Parathyroid adenoma (tissue), 2 donors: ENCODE results near the gene TTC21A.
"Not testable (repeated sequence)": the region's sequence is repeated elsewhere in the genome, so short reads cannot be mapped to it uniquely, and the experiment has no call there.

Source experiments
- H2AFZ ChIP-seq: fragments of 300-600 bp; sonication (generic); one replicate; pipeline ENCODE4 v1.7.0; 2017; ENCODE audit warnings: antibody characterized with exemption, mild to moderate bottlenecking
- H3K27ac ChIP-seq: fragments of 300-600 bp; sonication (generic); one replicate; pipeline ENCODE4 v1.7.0; 2017
- H3K27me3 ChIP-seq: fragments of 300-600 bp; sonication (generic); one replicate; pipeline ENCODE4 v1.7.0; 2017; ENCODE audit warnings: low read length; ENCODE audit not compliant: control insufficient read depth, insufficient read depth
- H3K36me3 ChIP-seq: fragments of 300-600 bp; sonication (generic); one replicate; pipeline ENCODE4 v1.7.0; 2017; ENCODE audit warnings: low read length; ENCODE audit not compliant: control insufficient read depth, insufficient read depth
- H3K4me1 ChIP-seq: fragments of 300-600 bp; sonication (generic); one replicate; pipeline ENCODE4 v1.7.0; 2017; ENCODE audit warnings: control low read depth
- H3K4me2 ChIP-seq: fragments of 300-600 bp; sonication (generic); one replicate; pipeline ENCODE4 v1.7.0; 2017; ENCODE audit warnings: low read length
- H3K4me3 ChIP-seq: fragments of 300-600 bp; sonication (generic); one replicate; pipeline ENCODE4 v1.7.0; 2017; ENCODE audit warnings: low read depth, low read length
- H3K79me2 ChIP-seq: fragments of 300-600 bp; sonication (generic); one replicate; pipeline ENCODE4 v1.7.0; 2017; ENCODE audit warnings: control low read depth
- H3K9ac ChIP-seq: fragments of 300-600 bp; sonication (generic); one replicate; pipeline ENCODE4 v1.7.0; 2017; ENCODE audit warnings: mild to moderate bottlenecking
- H3K9me3 ChIP-seq: fragments of 300-600 bp; sonication (generic); one replicate; pipeline ENCODE4 v1.7.0; 2017; ENCODE audit warnings: low read length; ENCODE audit not compliant: control insufficient read depth
- TF ChIP-seq, protein P1 (sequence below): fragments of 300-600 bp; sonication (generic); IDR thresholded peaks from one replicate; pipeline ENCODE4 v1.7.0; 2017; ENCODE audit warnings: antibody characterized with exemption, mild to moderate bottlenecking
- donor health status: primary hyperparathyroidism.

TTC21A gene, protein sequence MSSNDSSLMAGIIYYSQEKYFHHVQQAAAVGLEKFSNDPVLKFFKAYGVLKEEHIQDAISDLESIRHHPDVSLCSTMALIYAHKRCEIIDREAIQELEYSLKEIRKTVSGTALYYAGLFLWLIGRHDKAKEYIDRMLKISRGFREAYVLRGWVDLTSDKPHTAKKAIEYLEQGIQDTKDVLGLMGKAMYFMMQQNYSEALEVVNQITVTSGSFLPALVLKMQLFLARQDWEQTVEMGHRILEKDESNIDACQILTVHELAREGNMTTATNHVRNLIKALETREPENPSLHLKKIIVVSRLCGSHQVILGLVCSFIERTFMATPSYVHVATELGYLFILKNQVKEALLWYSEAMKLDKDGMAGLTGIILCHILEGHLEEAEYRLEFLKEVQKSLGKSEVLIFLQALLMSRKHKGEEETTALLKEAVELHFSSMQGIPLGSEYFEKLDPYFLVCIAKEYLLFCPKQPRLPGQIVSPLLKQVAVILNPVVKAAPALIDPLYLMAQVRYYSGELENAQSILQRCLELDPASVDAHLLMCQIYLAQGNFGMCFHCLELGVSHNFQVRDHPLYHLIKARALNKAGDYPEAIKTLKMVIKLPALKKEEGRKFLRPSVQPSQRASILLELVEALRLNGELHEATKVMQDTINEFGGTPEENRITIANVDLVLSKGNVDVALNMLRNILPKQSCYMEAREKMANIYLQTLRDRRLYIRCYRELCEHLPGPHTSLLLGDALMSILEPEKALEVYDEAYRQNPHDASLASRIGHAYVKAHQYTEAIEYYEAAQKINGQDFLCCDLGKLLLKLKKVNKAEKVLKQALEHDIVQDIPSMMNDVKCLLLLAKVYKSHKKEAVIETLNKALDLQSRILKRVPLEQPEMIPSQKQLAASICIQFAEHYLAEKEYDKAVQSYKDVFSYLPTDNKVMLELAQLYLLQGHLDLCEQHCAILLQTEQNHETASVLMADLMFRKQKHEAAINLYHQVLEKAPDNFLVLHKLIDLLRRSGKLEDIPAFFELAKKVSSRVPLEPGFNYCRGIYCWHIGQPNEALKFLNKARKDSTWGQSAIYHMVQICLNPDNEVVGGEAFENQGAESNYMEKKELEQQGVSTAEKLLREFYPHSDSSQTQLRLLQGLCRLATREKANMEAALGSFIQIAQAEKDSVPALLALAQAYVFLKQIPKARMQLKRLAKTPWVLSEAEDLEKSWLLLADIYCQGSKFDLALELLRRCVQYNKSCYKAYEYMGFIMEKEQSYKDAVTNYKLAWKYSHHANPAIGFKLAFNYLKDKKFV (N-terminal part only)

DNA sequence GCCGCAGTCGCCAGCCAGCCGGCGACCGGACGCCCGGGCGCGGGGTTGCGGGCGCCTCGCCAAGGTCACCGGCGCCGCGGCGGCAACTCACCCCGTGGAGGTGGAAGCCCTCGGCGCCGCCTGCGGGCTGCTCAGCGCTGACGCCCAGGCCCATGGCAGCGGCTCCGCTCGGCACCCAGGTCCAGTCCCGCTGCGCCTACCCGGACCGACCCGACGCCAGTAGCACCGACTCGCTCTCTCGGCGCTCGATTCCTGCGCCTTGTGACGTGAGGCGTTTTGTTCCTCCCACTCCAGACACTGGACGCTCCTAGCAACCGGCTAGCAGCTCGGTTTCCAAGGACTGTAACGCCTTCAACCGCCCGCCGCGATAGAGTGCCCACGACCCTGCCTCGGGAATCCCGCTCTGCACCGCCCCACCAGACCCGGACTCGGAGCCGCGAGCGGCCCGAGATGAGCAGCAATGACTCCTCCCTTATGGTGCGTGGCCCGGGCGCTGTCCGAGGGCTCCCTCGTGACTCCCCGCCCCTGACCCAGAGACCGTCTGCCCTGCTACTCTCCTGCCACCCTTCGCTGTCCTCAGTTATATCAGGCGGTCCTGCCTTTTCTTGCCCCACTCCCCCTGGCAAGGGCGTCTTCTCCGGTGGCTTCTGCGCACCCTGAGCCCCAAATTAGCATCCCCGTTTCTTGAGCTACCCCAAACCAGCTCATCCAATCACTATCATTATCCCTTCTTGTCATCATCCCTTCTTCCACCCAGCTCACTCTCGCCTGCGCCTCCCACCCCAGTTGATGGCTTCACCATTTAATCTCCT is at the start of gene TTC21A, which contains the start of gene GORASP1:
Gene TTC21A (plus strand): TSS at position 293 of the 812 bp plus-strand sequence. CDS start 158 bp downstream, at position 451.
Gene GORASP1 (minus strand): TSS at position 240 of the 812 bp plus-strand sequence. CDS start 86 bp downstream, at position 154.
- Histone ChIP-seq H2AFZ (peak within 1 kb of the TSS; percentile 79), H3K9me3 (no peaks in the 10 kb centered on the region), H3K9ac (peak within 1 kb of the TSS; percentile 72), H3K36me3 (no peaks in the 10 kb centered on the region), H3K4me3 (peak within 1 kb of the TSS; percentile 99), H3K4me1 (peaks cover 4% of the 10 kb centered on the region), H3K4me2 (peak within 1 kb of the TSS; percentile 98), H3K27me3 (no peaks in the 10 kb centered on the region), H3K27ac (peak within 1 kb of the TSS; percentile 34), H3K79me2 (peaks cover 19% of the 10 kb centered on the region)
- TF ChIP-seq, protein P1, sequence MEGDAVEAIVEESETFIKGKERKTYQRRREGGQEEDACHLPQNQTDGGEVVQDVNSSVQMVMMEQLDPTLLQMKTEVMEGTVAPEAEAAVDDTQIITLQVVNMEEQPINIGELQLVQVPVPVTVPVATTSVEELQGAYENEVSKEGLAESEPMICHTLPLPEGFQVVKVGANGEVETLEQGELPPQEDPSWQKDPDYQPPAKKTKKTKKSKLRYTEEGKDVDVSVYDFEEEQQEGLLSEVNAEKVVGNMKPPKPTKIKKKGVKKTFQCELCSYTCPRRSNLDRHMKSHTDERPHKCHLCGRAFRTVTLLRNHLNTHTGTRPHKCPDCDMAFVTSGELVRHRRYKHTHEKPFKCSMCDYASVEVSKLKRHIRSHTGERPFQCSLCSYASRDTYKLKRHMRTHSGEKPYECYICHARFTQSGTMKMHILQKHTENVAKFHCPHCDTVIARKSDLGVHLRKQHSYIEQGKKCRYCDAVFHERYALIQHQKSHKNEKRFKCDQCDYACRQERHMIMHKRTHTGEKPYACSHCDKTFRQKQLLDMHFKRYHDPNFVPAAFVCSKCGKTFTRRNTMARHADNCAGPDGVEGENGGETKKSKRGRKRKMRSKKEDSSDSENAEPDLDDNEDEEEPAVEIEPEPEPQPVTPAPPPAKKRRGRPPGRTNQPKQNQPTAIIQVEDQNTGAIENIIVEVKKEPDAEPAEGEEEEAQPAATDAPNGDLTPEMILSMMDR, result peak; percentile 1

DNA sequence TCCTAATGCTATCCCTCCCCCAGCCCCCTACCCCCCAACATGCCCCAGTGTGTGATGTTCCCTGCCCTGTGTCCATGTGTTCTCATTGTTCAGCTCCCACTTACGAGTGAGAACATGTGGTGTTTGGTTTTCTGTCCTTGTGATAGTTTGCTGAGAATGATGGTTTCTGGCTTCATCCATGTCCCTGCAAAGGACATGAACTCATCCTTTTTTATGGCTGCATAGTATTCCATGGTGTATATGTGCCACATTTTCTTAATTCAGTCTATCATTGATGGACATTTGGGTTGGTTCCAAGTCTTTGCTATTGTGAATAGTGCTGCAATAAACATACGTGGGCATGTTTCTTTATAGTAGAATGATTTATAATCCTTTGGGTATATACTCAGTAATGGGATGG is 46.3 kb upstream of the TTC21A start:
- not testable (repeated sequence) for H3K4me1 ChIP-seq, H2AFZ ChIP-seq, H3K79me2 ChIP-seq

DNA sequence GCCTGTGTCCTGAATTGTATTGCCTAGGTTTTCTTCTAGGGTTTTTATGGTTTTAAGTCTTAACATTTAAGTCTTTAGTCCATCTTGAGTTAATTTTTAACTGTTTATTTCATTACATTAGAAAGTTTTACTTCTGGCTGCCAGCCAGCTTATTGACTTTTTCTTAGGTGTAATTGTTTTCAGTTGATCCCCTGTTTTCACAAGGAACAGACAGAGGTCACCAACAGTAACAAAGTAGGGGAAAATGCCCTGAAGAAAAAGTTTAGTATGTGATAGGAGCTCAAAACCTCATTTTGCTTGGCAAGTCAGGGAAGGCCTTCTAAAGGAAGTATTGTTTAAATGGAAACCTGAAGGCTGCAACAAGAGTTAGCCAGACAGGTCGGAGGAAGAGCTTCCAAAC is 45.3 kb upstream of the TTC21A start:
- TF ChIP-seq, protein P1, result no peak
- Histone ChIP-seq H3K36me3 (no peaks in the 10 kb centered on the region), H3K27ac (no peak overlapping the region), H3K4me1 (peaks cover 3% of the 10 kb centered on the region), H3K27me3 (no peaks in the 10 kb centered on the region), H3K9ac (no peak overlapping the region), H2AFZ (no peak overlapping the region), H3K4me3 (no peak overlapping the region), H3K79me2 (peaks cover 6% of the 10 kb centered on the region), H3K9me3 (no peaks in the 10 kb centered on the region), H3K4me2 (no peak overlapping the region)

More for the DNA sequence above, 46.3 kb upstream of the TTC21A start:
- not testable (repeated sequence) for H3K4me2 ChIP-seq, H3K27ac ChIP-seq, H3K4me3 ChIP-seq, H3K9ac ChIP-seq, H3K9me3 ChIP-seq, H3K27me3 ChIP-seq, H3K36me3 ChIP-seq

DNA sequence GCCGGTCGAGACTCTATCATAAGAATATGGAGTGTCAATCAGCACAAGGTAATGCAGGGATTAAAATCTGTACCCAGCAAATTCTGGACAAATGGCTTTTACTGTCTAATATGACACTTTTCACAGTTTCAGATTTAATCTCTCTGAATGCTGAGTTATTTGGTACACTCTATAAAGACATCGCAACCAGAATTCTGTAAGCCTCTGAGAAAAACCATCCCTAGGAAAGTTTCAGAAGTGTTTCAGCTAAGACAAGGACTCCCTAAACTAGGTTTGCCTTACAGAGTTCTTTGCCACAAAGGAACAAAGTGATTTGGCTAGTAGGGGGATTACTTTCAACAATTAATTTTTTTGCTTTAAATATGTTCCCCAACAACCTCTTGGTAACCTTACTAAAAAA is 44.3 kb upstream of the TTC21A start:
- TF ChIP-seq, protein P1, result no peak
- no peak overlapping the region for H3K27ac ChIP-seq
- no peaks in the 10 kb centered on the region for H3K27me3 ChIP-seq
- H3K9ac ChIP-seq, result no peak overlapping the region
- no peak overlapping the region for H3K4me2 ChIP-seq
- H2AFZ ChIP-seq, result no peak overlapping the region
- H3K4me1 ChIP-seq, result peaks cover 3% of the 10 kb centered on the region
- no peak overlapping the region for H3K4me3 ChIP-seq
- no peaks in the 10 kb centered on the region for H3K36me3 ChIP-seq
- H3K9me3 ChIP-seq, result no peaks in the 10 kb centered on the region
- peaks cover 4% of the 10 kb centered on the region for H3K79me2 ChIP-seq
